ENCODE data around the gene AMFR.

- TF ChIP-seq CTCF (IDR thresholded peaks at IDR 0.05; ENCODE audit: low read length) (no peak), EZH2 (IDR thresholded peaks at IDR 0.05; ENCODE audit: borderline replicate concordance, low read length) (no peak)
Measured at GRCh38 chr16:56348168-56349085, 76.9 kb downstream of the AMFR start.
